CD8-positive, alpha-beta memory T cell (primary cell): ENCODE results near the gene RNF39. TPM values are rescaled to one million over a fixed set of nuclear protein-coding genes. Genes with fewer than 3 reads are reported as not detected.
"Not testable (repeated sequence)": the region's sequence is repeated elsewhere in the genome, so short reads cannot be mapped to it uniquely, and the experiment has no call there.

Source experiments
- CTCF ChIA-PET: fragments of 350-600 bp; sonication (Branson Sonifier 250); formaldehyde crosslinking; loops from one replicate; lab custom pipeline; 2021; ENCODE audit warnings: antibody characterized with exemption; lab: Charles Lee
- POLR2A ChIA-PET: fragments of 350-600 bp; sonication (Branson Sonifier 250); formaldehyde crosslinking; loops from one replicate; lab custom pipeline; 2021; ENCODE audit warnings: antibody characterized with exemption; lab: Charles Lee
- DNase-seq, 5 donors: peaks; one replicate each; pipeline versions ENCODE4 v3.0.0 to v3.0.0-alpha.2; 2020 to 2022; ENCODE audit warnings: mixed read lengths in 1 of 5
- H3K27ac ChIP-seq: one replicate; pipeline ENCODE4 v1.7.0; 2013; ENCODE audit warnings: low read depth, mild to moderate bottlenecking, low read length, moderate library complexity
- H3K27me3 ChIP-seq: 2 replicates; pipeline ENCODE4 v1.7.0; 2013; ENCODE audit warnings: low read length, mild to moderate bottlenecking; ENCODE audit not compliant: insufficient read depth, poor library complexity, severe bottlenecking
- H3K36me3 ChIP-seq: 2 replicates; pipeline ENCODE4 v1.7.0; 2013; ENCODE audit warnings: mild to moderate bottlenecking, low read length, moderate library complexity; ENCODE audit not compliant: insufficient read depth
- H3K4me1 ChIP-seq: 2 replicates; pipeline ENCODE4 v1.7.0; 2013; ENCODE audit warnings: mild to moderate bottlenecking, low read length, moderate library complexity; ENCODE audit not compliant: insufficient read depth
- H3K4me3 ChIP-seq: 2 replicates; pipeline ENCODE4 v1.7.0; 2013; ENCODE audit warnings: mild to moderate bottlenecking, low read length
- H3K9me3 ChIP-seq: 2 replicates; pipeline ENCODE4 v1.7.0; 2013; ENCODE audit warnings: mild to moderate bottlenecking, low read length
- H3K27ac Mint-ChIP-seq, 8 donors: one replicate each; pipeline ENCODE4 v1.8.0; 2020 to 2021; ENCODE audit warnings: mixed read lengths in 8 of 8, mild to moderate bottlenecking in 6 of 8, inconsistent platforms in 3 of 8, moderate library complexity in 3 of 8
- H3K27me3 Mint-ChIP-seq, 2 donors: one replicate each; pipeline ENCODE4 v1.8.0; 2020 to 2021; ENCODE audit warnings: mixed read lengths in 2 of 2, mild to moderate bottlenecking in 1 of 2, moderate library complexity in 1 of 2
- H3K36me3 Mint-ChIP-seq, 3 donors: one replicate each; pipeline ENCODE4 v1.8.0; 2020 to 2021; ENCODE audit warnings: mixed read lengths in 3 of 3, inconsistent platforms in 1 of 3, mild to moderate bottlenecking in 1 of 3
- H3K4me1 Mint-ChIP-seq, 3 donors: one replicate each; pipeline ENCODE4 v1.8.0; 2020 to 2021; ENCODE audit warnings: mixed read lengths in 3 of 3, inconsistent platforms in 1 of 3, mild to moderate bottlenecking in 1 of 3
- H3K4me3 Mint-ChIP-seq, 7 donors: one replicate each; pipeline ENCODE4 v1.8.0; 2020 to 2021; ENCODE audit warnings: mixed read lengths in 7 of 7, mild to moderate bottlenecking in 6 of 7, moderate library complexity in 4 of 7, inconsistent platforms in 2 of 7
- H3K9me3 Mint-ChIP-seq, 5 donors: one replicate each; pipeline ENCODE4 v1.8.0; 2020 to 2022; ENCODE audit warnings: mixed read lengths in 5 of 5, mild to moderate bottlenecking in 3 of 5, moderate library complexity in 2 of 5, inconsistent platforms in 1 of 5
- polyA plus RNA-seq: library from polyadenylated mRNA; unstranded; fragments of 300-500 nt; fragmentation: Illumina TruSeq; gene quantifications from one replicate; pipeline ENCODE4 v1.2.3, GENCODE V29; 2021
- total RNA-seq, 2 experiments: library from RNA; stranded (reverse); gene quantifications; one replicate each; pipeline ENCODE4 v1.2.3, GENCODE V29; 2021

The RNF39 gene
- total and polyA plus RNA-seq, 3 experiments from 2014 or later, result 0.17 TPM; not detected in 2

GRCh38 chr6:30035784-30036183 is 39.8 kb downstream of the RNF39 start:
- Histone ChIP-seq H3K4me1 (no peaks in the 10 kb centered on the region), H3K36me3 (no peaks in the 10 kb centered on the region), H3K27me3 (no peaks in the 10 kb centered on the region), H3K9me3 (no peaks in the 10 kb centered on the region), H3K27ac (no peak overlapping the region), H3K4me3 (no peak overlapping the region)
- no peak for DNase-seq
- Mint-ChIP-seq H3K27me3 (no peaks in the 10 kb centered on the region), H3K4me3 (no peak overlapping the region), H3K4me1 (no peaks in the 10 kb centered on the region), H3K9me3 (no peaks in the 10 kb centered on the region), H3K36me3 (peaks cover 6 to 29% (median 18%) of the 10 kb centered on the region in 3 donors), H3K27ac (no peak overlapping the region)
- POLR2A ChIA-PET, result no interaction called here
- CTCF ChIA-PET, result no interaction called here

GRCh38 chr6:30033440-30033839 is 42.1 kb downstream of the RNF39 start:
- H3K4me1 ChIP-seq, DNase-seq, POLR2A ChIA-PET, H3K9me3 ChIP-seq, H3K4me1 Mint-ChIP-seq, H3K27me3 Mint-ChIP-seq, H3K4me3 Mint-ChIP-seq, CTCF ChIA-PET, H3K4me3 ChIP-seq, H3K27me3 ChIP-seq, H3K36me3 ChIP-seq, H3K27ac Mint-ChIP-seq, H3K9me3 Mint-ChIP-seq, H3K27ac ChIP-seq: not testable (repeated sequence)
- peaks cover 6 to 29% (median 17%) of the 10 kb centered on the region in 3 donors for H3K36me3 Mint-ChIP-seq

GRCh38 chr6:30031381-30031780 is 44.2 kb downstream of the RNF39 start:
- peaks cover 6 to 29% (median 16%) of the 10 kb centered on the region in 3 donors for H3K36me3 Mint-ChIP-seq
- Histone ChIP-seq H3K9me3 (no peaks in the 10 kb centered on the region), H3K36me3 (no peaks in the 10 kb centered on the region), H3K27ac (no peak overlapping the region), H3K4me1 (no peaks in the 10 kb centered on the region), H3K27me3 (no peaks in the 10 kb centered on the region), H3K4me3 (no peak overlapping the region)
- H3K4me3 Mint-ChIP-seq, result no peak overlapping the region
- POLR2A ChIA-PET, result no interaction called here
- no peaks in the 10 kb centered on the region for H3K4me1 Mint-ChIP-seq
- no peaks in the 10 kb centered on the region for H3K27me3 Mint-ChIP-seq
- no peak overlapping the region for H3K27ac Mint-ChIP-seq
- no peaks in the 10 kb centered on the region for H3K9me3 Mint-ChIP-seq
- CTCF ChIA-PET, result no interaction called here
- no peak for DNase-seq

- POLR2A ChIA-PET, result no interaction called here
- H3K4me1 ChIP-seq, result no peaks in the 10 kb centered on the region
- no peaks in the 10 kb centered on the region for H3K9me3 Mint-ChIP-seq
- H3K27ac Mint-ChIP-seq, result no peak overlapping the region
- H3K36me3 ChIP-seq, result no peaks in the 10 kb centered on the region
- no peak for DNase-seq
- H3K4me1 Mint-ChIP-seq, result no peaks in the 10 kb centered on the region
- no peaks in the 10 kb centered on the region for H3K27me3 ChIP-seq
- H3K27me3 Mint-ChIP-seq, result no peaks in the 10 kb centered on the region
- H3K27ac ChIP-seq, result no peak overlapping the region
- no peaks in the 10 kb centered on the region for H3K9me3 ChIP-seq
- H3K4me3 ChIP-seq, result no peak overlapping the region
- H3K4me3 Mint-ChIP-seq, result no peak overlapping the region
- CTCF ChIA-PET, result no interaction called here
- peaks cover 6 to 18% (median 8%) of the 10 kb centered on the region in 3 donors for H3K36me3 Mint-ChIP-seq
Measured at GRCh38 chr6:30029588-30029987, 46.0 kb downstream of the RNF39 start.

- no peak overlapping the region for H3K4me3 Mint-ChIP-seq
- H3K4me3 ChIP-seq, result no peak overlapping the region
- no peaks in the 10 kb centered on the region for H3K36me3 ChIP-seq
- H3K9me3 ChIP-seq, result no peaks in the 10 kb centered on the region
- ChIA-PET CTCF (no interaction called here), POLR2A (no interaction called here)
- H3K27me3 ChIP-seq, result no peaks in the 10 kb centered on the region
- no peaks in the 10 kb centered on the region for H3K9me3 Mint-ChIP-seq
- no peak overlapping the region for H3K27ac Mint-ChIP-seq
- H3K4me1 ChIP-seq, result no peaks in the 10 kb centered on the region
- H3K27ac ChIP-seq, result no peak overlapping the region
- H3K27me3 Mint-ChIP-seq, result no peaks in the 10 kb centered on the region
- H3K4me1 Mint-ChIP-seq, result no peaks in the 10 kb centered on the region
- DNase-seq, result no peak
- H3K36me3 Mint-ChIP-seq, result peaks cover 0 to 14% (median 14%) of the 10 kb centered on the region in 3 donors
Measured at GRCh38 chr6:30025186-30025585, 50.4 kb downstream of the RNF39 start.

- H3K27ac Mint-ChIP-seq, H3K9me3 Mint-ChIP-seq, H3K36me3 ChIP-seq, H3K27me3 ChIP-seq, H3K4me1 Mint-ChIP-seq, H3K4me1 ChIP-seq, H3K27ac ChIP-seq, DNase-seq, CTCF ChIA-PET, POLR2A ChIA-PET, H3K27me3 Mint-ChIP-seq, H3K4me3 ChIP-seq, H3K9me3 ChIP-seq, H3K4me3 Mint-ChIP-seq: not testable (repeated sequence)
- H3K36me3 Mint-ChIP-seq, result peaks cover 0 to 19% (median 14%) of the 10 kb centered on the region in 3 donors
Measured at GRCh38 chr6:30022712-30023111, 52.9 kb downstream of the RNF39 start.

- Mint-ChIP-seq H3K4me3 (no peak overlapping the region), H3K27me3 (no peaks in the 10 kb centered on the region), H3K27ac (no peak overlapping the region), H3K9me3 (no peaks in the 10 kb centered on the region), H3K36me3 (peaks cover 0 to 19% (median 15%) of the 10 kb centered on the region in 3 donors), H3K4me1 (no peaks in the 10 kb centered on the region)
- Histone ChIP-seq H3K9me3 (no peaks in the 10 kb centered on the region), H3K27ac (no peak overlapping the region), H3K4me3 (no peak overlapping the region), H3K27me3 (no peaks in the 10 kb centered on the region), H3K4me1 (no peaks in the 10 kb centered on the region), H3K36me3 (no peaks in the 10 kb centered on the region)
- POLR2A ChIA-PET, result no interaction called here
- CTCF ChIA-PET, result no interaction called here
- DNase-seq, result no peak
Measured at GRCh38 chr6:30022189-30022588, 53.4 kb downstream of the RNF39 start.

- no peak for DNase-seq
- Mint-ChIP-seq H3K4me3 (no peak overlapping the region), H3K36me3 (peaks cover 0 to 19% (median 17%) of the 10 kb centered on the region in 3 donors), H3K27me3 (no peaks in the 10 kb centered on the region), H3K27ac (no peak overlapping the region), H3K9me3 (no peaks in the 10 kb centered on the region), H3K4me1 (no peaks in the 10 kb centered on the region)
- H3K27me3 ChIP-seq, result no peaks in the 10 kb centered on the region
- ChIA-PET CTCF (no interaction called here), POLR2A (no interaction called here)
- H3K4me1 ChIP-seq, result no peaks in the 10 kb centered on the region
- H3K27ac ChIP-seq, result no peak overlapping the region
- H3K4me3 ChIP-seq, result no peak overlapping the region
- H3K36me3 ChIP-seq, result no peaks in the 10 kb centered on the region
- H3K9me3 ChIP-seq, result no peaks in the 10 kb centered on the region
Measured at GRCh38 chr6:30020626-30021025, 54.9 kb downstream of the RNF39 start.
